OCI-LY1 (cell line): Measurements from ENCODE around the gene UQCC5.

Experiments
- H2AFZ ChIP-seq: fragments of 200-600 bp; sonication (generic), shearing (Covaris generic); 2 replicates; pipeline ENCODE4 v1.6.0; 2014; ENCODE audit warnings: antibody characterized with exemption, mild to moderate bottlenecking, low read length
- H3F3A ChIP-seq: fragments of 200-600 bp; sonication (generic), shearing (Covaris generic); 2 replicates; pipeline ENCODE4 v1.6.0; 2014; ENCODE audit warnings: mild to moderate bottlenecking, antibody characterized with exemption, low read length, moderate library complexity; ENCODE audit not compliant: insufficient read depth
- H3K27ac ChIP-seq: fragments of 200-600 bp; sonication (generic); 2 replicates; pipeline ENCODE4 v1.5.1; 2014; ENCODE audit warnings: low read length, mixed run types, mild to moderate bottlenecking, low read depth; ENCODE audit not compliant: poor library complexity, severe bottlenecking
- H3K27me3 ChIP-seq: fragments of 200-600 bp; sonication (generic); 2 replicates; pipeline ENCODE4 v1.6.0; 2014; ENCODE audit warnings: antibody characterized with exemption, mild to moderate bottlenecking, low read length, moderate library complexity; ENCODE audit not compliant: insufficient read depth
- H3K36me3 ChIP-seq: fragments of 200-600 bp; sonication (generic); 2 replicates; pipeline ENCODE4 v1.6.1; 2014; ENCODE audit warnings: mild to moderate bottlenecking, antibody characterized with exemption, low read length, moderate library complexity, mixed read lengths; ENCODE audit not compliant: insufficient read depth
- H3K4me1 ChIP-seq: fragments of 200-600 bp; sonication (generic); 2 replicates; pipeline ENCODE4 v1.5.1; 2014; ENCODE audit warnings: mild to moderate bottlenecking, low read length, moderate library complexity; ENCODE audit not compliant: insufficient read depth, severe bottlenecking
- H3K4me2 ChIP-seq: fragments of 200-600 bp; sonication (generic), shearing (Covaris generic); 2 replicates; pipeline ENCODE4 v1.6.1; 2014; ENCODE audit warnings: low read length
- H3K4me3 ChIP-seq: fragments of 200-600 bp; sonication (generic); 2 replicates; pipeline ENCODE4 v1.5.1; 2014; ENCODE audit warnings: low read length, low read depth, mild to moderate bottlenecking, mixed read lengths; ENCODE audit not compliant: poor library complexity, severe bottlenecking
- H3K79me2 ChIP-seq: fragments of 200-600 bp; shearing (Covaris generic); 2 replicates; pipeline ENCODE4 v1.6.1; 2016; ENCODE audit warnings: mixed run types, low read length, mixed read lengths; ENCODE audit not compliant: insufficient read depth
- H3K9ac ChIP-seq: fragments of 200-600 bp; sonication (generic), shearing (Covaris generic); 2 replicates; pipeline ENCODE4 v1.6.1; 2014; ENCODE audit warnings: mild to moderate bottlenecking, low read length, mixed read lengths
- H3K9me2 ChIP-seq: fragments of 200-600 bp; sonication (generic), shearing (Covaris generic); 2 replicates; pipeline ENCODE4 v1.6.1; 2014; ENCODE audit warnings: low read depth, mild to moderate bottlenecking, low read length, mixed read lengths
- H3K9me3 ChIP-seq: fragments of 200-600 bp; shearing (Covaris generic); 2 replicates; pipeline ENCODE4 v1.6.1; 2014; ENCODE audit warnings: low read length, mixed read lengths
- H4K20me1 ChIP-seq: fragments of 200-600 bp; sonication (generic), shearing (Covaris generic); 2 replicates; pipeline ENCODE4 v1.6.0; 2016; ENCODE audit warnings: mild to moderate bottlenecking, low read length; ENCODE audit not compliant: insufficient read depth
- CTCF ChIP-seq: fragments of 200-600 bp; sonication (generic), shearing (Covaris generic); IDR thresholded peaks from 2 replicates; pipeline ENCODE4 v1.5.1; 2017; ENCODE audit warnings: mild to moderate bottlenecking, antibody characterized with exemption, low read length, moderate library complexity, mixed read lengths
- EZH2 ChIP-seq: fragments of 200-600 bp; sonication (generic), shearing (Covaris generic); IDR thresholded peaks from 2 replicates; pipeline ENCODE4 v1.8.0; 2017; ENCODE audit warnings: borderline replicate concordance, mixed run types, mild to moderate bottlenecking, antibody characterized with exemption, low read length, moderate library complexity, mixed read lengths

Gene UQCC5

GRCh38 chr3:52535411-52536111 lies 844 bp upstream of the UQCC5 start:
- peaks cover 52% of the 10 kb centered on the region for H3K4me1 ChIP-seq
- H3K27ac ChIP-seq: peak overlapping the region; percentile 81

GRCh38 chr3:52536112-52536368 lies 365 bp upstream of the UQCC5 start:
- H3K4me3 ChIP-seq: peak overlapping the region; percentile 97
- H3K4me1 ChIP-seq: peaks cover 52% of the 10 kb centered on the region
- H3K36me3 ChIP-seq: peaks cover 13% of the 10 kb centered on the region; the same call in 1 of the 2 replicates
- H4K20me1 ChIP-seq: no peaks in the 10 kb centered on the region
- peak overlapping the region; percentile 21; the same call in 1 of the 2 replicates for H3K9ac ChIP-seq
- peak overlapping the region; percentile 72 for H3K4me2 ChIP-seq
- peak overlapping the region; percentile 81 for H3K27ac ChIP-seq
- TF ChIP-seq CTCF: no peak
- no peak for TF ChIP-seq EZH2
- H3K9me3 ChIP-seq: no peaks in the 10 kb centered on the region
- no peak overlapping the region for H2AFZ ChIP-seq
- peaks cover 16% of the 10 kb centered on the region for H3K79me2 ChIP-seq
- no peaks in the 10 kb centered on the region for H3K9me2 ChIP-seq
- H3F3A ChIP-seq: peaks cover 16% of the 10 kb centered on the region
- H3K27me3 ChIP-seq: no peaks in the 10 kb centered on the region

More at GRCh38 chr3:52535411-52536111, 844 bp upstream of the UQCC5 start:
- TF ChIP-seq EZH2: no peak
- TF ChIP-seq CTCF: no peak
- Histone ChIP-seq H3K4me2 (peak overlapping the region; percentile 89), H3K4me3 (peak overlapping the region; percentile 97), H3K36me3 (peaks cover 8% of the 10 kb centered on the region; the same call in 1 of the 2 replicates), H3K9me2 (no peaks in the 10 kb centered on the region), H3K9me3 (no peaks in the 10 kb centered on the region), H2AFZ (no peak overlapping the region), H4K20me1 (no peaks in the 10 kb centered on the region), H3K27me3 (no peaks in the 10 kb centered on the region), H3K9ac (peak overlapping the region; percentile 78; the same call in 1 of the 2 replicates), H3F3A (peaks cover 16% of the 10 kb centered on the region), H3K79me2 (peaks cover 16% of the 10 kb centered on the region)

- Histone ChIP-seq H3K9ac (peak overlapping the region; percentile 99), H3K9me2 (no peaks in the 10 kb centered on the region), H4K20me1 (no peaks in the 10 kb centered on the region), H2AFZ (no peak overlapping the region), H3K27me3 (no peaks in the 10 kb centered on the region), H3K9me3 (no peaks in the 10 kb centered on the region), H3K27ac (peak overlapping the region; percentile 49), H3K36me3 (peaks cover 23% of the 10 kb centered on the region; the same call in 1 of the 2 replicates), H3K4me3 (peak overlapping the region; percentile 97), H3K4me2 (peak overlapping the region; percentile 98), H3K4me1 (peaks cover 42% of the 10 kb centered on the region), H3K79me2 (peaks cover 16% of the 10 kb centered on the region), H3F3A (peaks cover 16% of the 10 kb centered on the region)
- TF ChIP-seq EZH2 (no peak), CTCF (no peak)
Observed at GRCh38 chr3:52537165-52537620, 788 bp downstream of the UQCC5 start.
